Measurements from ENCODE around the gene NR4A1.

DNA sequence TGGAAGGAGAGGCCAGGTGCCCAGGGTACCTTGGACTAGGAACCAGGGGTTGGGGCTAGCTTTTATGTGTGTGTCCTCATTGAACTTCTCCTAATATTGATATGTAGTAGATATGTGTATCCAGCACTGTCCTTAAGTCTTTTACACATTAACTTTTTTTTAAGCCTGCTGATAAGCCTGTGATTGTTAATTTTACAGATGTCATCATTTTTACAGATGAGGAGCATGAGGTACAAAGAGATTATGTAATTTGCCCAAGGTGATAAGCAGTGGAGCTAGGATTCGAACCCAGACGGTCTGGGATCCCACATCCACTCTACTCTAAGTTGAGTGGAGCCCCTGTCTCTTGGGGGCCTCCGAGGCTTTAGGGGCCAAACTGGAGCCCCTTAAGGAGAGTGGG is 10.2 kb upstream of the NR4A1 start:
- no peak for TF ChIP-seq MYC (IDR thresholded peaks at IDR 0.05; ENCODE audit: insufficient read depth, insufficient read length, insufficient replicate concordance, low read length, severe bottlenecking)
- TF ChIP-seq, protein P1, sequence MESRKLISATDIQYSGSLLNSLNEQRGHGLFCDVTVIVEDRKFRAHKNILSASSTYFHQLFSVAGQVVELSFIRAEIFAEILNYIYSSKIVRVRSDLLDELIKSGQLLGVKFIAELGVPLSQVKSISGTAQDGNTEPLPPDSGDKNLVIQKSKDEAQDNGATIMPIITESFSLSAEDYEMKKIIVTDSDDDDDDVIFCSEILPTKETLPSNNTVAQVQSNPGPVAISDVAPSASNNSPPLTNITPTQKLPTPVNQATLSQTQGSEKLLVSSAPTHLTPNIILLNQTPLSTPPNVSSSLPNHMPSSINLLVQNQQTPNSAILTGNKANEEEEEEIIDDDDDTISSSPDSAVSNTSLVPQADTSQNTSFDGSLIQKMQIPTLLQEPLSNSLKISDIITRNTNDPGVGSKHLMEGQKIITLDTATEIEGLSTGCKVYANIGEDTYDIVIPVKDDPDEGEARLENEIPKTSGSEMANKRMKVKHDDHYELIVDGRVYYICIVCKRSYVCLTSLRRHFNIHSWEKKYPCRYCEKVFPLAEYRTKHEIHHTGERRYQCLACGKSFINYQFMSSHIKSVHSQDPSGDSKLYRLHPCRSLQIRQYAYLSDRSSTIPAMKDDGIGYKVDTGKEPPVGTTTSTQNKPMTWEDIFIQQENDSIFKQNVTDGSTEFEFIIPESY (IDR thresholded peaks at IDR 0.05), result no peak
- TF ChIP-seq, protein P2, sequence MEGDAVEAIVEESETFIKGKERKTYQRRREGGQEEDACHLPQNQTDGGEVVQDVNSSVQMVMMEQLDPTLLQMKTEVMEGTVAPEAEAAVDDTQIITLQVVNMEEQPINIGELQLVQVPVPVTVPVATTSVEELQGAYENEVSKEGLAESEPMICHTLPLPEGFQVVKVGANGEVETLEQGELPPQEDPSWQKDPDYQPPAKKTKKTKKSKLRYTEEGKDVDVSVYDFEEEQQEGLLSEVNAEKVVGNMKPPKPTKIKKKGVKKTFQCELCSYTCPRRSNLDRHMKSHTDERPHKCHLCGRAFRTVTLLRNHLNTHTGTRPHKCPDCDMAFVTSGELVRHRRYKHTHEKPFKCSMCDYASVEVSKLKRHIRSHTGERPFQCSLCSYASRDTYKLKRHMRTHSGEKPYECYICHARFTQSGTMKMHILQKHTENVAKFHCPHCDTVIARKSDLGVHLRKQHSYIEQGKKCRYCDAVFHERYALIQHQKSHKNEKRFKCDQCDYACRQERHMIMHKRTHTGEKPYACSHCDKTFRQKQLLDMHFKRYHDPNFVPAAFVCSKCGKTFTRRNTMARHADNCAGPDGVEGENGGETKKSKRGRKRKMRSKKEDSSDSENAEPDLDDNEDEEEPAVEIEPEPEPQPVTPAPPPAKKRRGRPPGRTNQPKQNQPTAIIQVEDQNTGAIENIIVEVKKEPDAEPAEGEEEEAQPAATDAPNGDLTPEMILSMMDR (IDR thresholded peaks at IDR 0.05 in 2 of 3, conservative IDR thresholded peaks at IDR 0.05 in 1 of 3; ENCODE audit: control insufficient read depth in 2 of 3, extremely low read depth in 1 of 3, insufficient read depth in 1 of 3, low read depth in 3 of 3, low read length in 3 of 3), result no peak
- TF ChIP-seq EED (IDR thresholded peaks at IDR 0.05; ENCODE audit: low read depth), result no peak
